Measurements from ENCODE around the gene OR5K1. TPM values are rescaled to one million over a fixed set of nuclear protein-coding genes. Genes with fewer than 3 reads are reported as not detected.

OR5K1 gene
- total and polyA plus RNA-seq, 2 of the 4 experiments (the other 2 are of a cell fraction): not detected

DNA sequence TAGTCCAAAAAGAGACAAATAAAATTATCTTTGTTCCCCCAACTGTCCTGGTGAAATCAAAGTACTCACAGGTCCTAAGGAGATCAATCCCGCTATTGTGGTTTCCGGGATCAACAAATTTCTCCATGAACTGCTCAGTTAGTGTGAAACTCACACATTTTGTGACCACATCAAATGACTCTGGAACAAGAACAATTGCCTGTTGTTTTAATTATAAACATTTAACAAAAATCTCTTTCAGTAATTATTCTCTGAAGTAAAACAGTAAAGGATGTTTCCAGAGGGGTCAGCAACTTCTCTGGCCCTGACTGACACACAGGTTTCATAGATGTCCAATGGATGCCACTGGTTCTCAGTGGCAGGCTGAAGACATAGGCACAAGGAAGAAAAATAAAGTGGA lies 55.8 kb downstream of the OR5K1 start:
- Histone ChIP-seq H3K9me1 (ENCODE audit: insufficient read depth, low read length) (no peaks in the 10 kb centered on the region), H2BK15ac (ENCODE audit: low read depth, low read length) (no peak overlapping the region), H3K79me1 (ENCODE audit: low read depth in 1 of 2, low read length in 2 of 2) (peaks cover 24 to 25% of the 10 kb centered on the region in 2 experiments), H3K9me3 (ENCODE audit: control insufficient read depth, insufficient read depth, low read length) (no peaks in the 10 kb centered on the region), H4K91ac (ENCODE audit: insufficient read depth, low read depth, low read length) (no peak overlapping the region), H3K14ac (replicated peaks; ENCODE audit: low read depth, low read length) (no peak overlapping the region), H3K4me2 (ENCODE audit: low read depth, low read length) (no peak overlapping the region), H3K4me3 (ENCODE audit: insufficient read depth, low read depth, low read length) (no peak overlapping the region), H3K9ac (ENCODE audit: low read depth, low read length) (no peak overlapping the region), H3K27me3 (ENCODE audit: control insufficient read depth, insufficient read depth, low read length) (no peaks in the 10 kb centered on the region), H3K4me1 (ENCODE audit: control insufficient read depth, insufficient read depth, low read length) (peaks cover 2% of the 10 kb centered on the region; the same call in 1 of the 2 replicates), H4K5ac (ENCODE audit: low read depth, low read length) (no peak overlapping the region), H2AFZ (replicated peaks; ENCODE audit: low read length, poor library complexity) (no peak overlapping the region), H3K27ac (ENCODE audit: insufficient read depth, low read length) (no peak overlapping the region), H2AK9ac (replicated peaks; ENCODE audit: low read depth, low read length, poor library complexity) (no peak overlapping the region), H4K20me1 (ENCODE audit: insufficient read depth, low read length) (peaks cover 5% of the 10 kb centered on the region; the same call in 1 of the 2 replicates), H2AK5ac (ENCODE audit: low read depth, low read length) (no peak overlapping the region), H3K56ac (ENCODE audit: extremely low read depth, insufficient read depth, low read length) (no peak overlapping the region), H4K8ac (ENCODE audit: low read depth in 2 of 2, low read length in 2 of 2) (no peak overlapping the region), H2BK5ac (ENCODE audit: low read depth, low read length, poor library complexity, severe bottlenecking) (no peak overlapping the region), H3K23ac (ENCODE audit: low read depth, low read length) (no peak overlapping the region), H2BK20ac (ENCODE audit: low read depth, low read length) (no peak overlapping the region), H2BK120ac (ENCODE audit: low read depth, low read length) (no peak overlapping the region), H3K36me3 (ENCODE audit: control insufficient read depth, insufficient read depth, low read length) (peaks cover 9% of the 10 kb centered on the region), H3K4ac (ENCODE audit: low read depth, low read length) (no peak overlapping the region), H3K18ac (ENCODE audit: low read depth, low read length) (no peak overlapping the region)
- in situ Hi-C loops (cut with MboI; ENCODE audit: low sequenced_read_pairs): no loop called here
- POLR2A ChIA-PET (ENCODE audit: unreplicated experiment): no interaction called here
- ATAC-seq (ENCODE audit: low read depth) (no peak), DNase-seq (no peak)
- TF ChIP-seq RCOR1 (IDR thresholded peaks at IDR 0.05; ENCODE audit: insufficient replicate concordance, low read length) (no peak), POLR2A (IDR thresholded peaks at IDR 0.05; ENCODE audit: low read depth, low read length) (no peak), CHD1 (IDR thresholded peaks at IDR 0.05; ENCODE audit: low read depth, low read length) (no peak), RFX5 (IDR thresholded peaks at IDR 0.05; ENCODE audit: low read depth, low read length) (no peak), MAZ (IDR thresholded peaks at IDR 0.05; ENCODE audit: borderline replicate concordance, low read depth, low read length) (no peak), MAFK (IDR thresholded peaks at IDR 0.05; ENCODE audit: low read depth, low read length) (no peak), RAD21 (IDR thresholded peaks at IDR 0.05; ENCODE audit: low read length) (no peak), CEBPB (IDR thresholded peaks at IDR 0.05; ENCODE audit: low read depth, low read length) (no peak)
- TF ChIP-seq, protein P1, sequence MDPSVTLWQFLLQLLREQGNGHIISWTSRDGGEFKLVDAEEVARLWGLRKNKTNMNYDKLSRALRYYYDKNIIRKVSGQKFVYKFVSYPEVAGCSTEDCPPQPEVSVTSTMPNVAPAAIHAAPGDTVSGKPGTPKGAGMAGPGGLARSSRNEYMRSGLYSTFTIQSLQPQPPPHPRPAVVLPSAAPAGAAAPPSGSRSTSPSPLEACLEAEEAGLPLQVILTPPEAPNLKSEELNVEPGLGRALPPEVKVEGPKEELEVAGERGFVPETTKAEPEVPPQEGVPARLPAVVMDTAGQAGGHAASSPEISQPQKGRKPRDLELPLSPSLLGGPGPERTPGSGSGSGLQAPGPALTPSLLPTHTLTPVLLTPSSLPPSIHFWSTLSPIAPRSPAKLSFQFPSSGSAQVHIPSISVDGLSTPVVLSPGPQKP (IDR thresholded peaks at IDR 0.05; ENCODE audit: borderline replicate concordance, low read depth, low read length): no peak
- TF ChIP-seq, protein P2, sequence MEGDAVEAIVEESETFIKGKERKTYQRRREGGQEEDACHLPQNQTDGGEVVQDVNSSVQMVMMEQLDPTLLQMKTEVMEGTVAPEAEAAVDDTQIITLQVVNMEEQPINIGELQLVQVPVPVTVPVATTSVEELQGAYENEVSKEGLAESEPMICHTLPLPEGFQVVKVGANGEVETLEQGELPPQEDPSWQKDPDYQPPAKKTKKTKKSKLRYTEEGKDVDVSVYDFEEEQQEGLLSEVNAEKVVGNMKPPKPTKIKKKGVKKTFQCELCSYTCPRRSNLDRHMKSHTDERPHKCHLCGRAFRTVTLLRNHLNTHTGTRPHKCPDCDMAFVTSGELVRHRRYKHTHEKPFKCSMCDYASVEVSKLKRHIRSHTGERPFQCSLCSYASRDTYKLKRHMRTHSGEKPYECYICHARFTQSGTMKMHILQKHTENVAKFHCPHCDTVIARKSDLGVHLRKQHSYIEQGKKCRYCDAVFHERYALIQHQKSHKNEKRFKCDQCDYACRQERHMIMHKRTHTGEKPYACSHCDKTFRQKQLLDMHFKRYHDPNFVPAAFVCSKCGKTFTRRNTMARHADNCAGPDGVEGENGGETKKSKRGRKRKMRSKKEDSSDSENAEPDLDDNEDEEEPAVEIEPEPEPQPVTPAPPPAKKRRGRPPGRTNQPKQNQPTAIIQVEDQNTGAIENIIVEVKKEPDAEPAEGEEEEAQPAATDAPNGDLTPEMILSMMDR (conservative IDR thresholded peaks at IDR 0.05; ENCODE audit: low read depth, low read length): no peak
- whole genome bisulfite sequencing, 2 experiments (ENCODE audit: extremely low coverage in 2 of 2, insufficient read length in 1 of 2): 100% methylated on average over 1 of the region's 2 CpGs; no CpG with 5 or more reads in 1 of the 2 experiments
- BruUV-seq (replicated peaks): no TSS peak
- dilution Hi-C loops (cut with HindIII; ENCODE audit: low sequenced_read_pairs, unreplicated experiment): no loop called here
- intact Hi-C loops (cut with micrococcal nuclease): no loop called here
- CTCF ChIA-PET: no interaction called here
